ENCODE data around the gene CCL20. TPM values are rescaled to one million over a fixed set of nuclear protein-coding genes. Genes with fewer than 3 reads are reported as not detected.

Gene CCL20
- total and polyA plus RNA-seq, 2 of the 13 experiments (the other 11 are each of a cell fraction or from before 2014, with no cell fraction given) = 223 to 903 TPM

DNA sequence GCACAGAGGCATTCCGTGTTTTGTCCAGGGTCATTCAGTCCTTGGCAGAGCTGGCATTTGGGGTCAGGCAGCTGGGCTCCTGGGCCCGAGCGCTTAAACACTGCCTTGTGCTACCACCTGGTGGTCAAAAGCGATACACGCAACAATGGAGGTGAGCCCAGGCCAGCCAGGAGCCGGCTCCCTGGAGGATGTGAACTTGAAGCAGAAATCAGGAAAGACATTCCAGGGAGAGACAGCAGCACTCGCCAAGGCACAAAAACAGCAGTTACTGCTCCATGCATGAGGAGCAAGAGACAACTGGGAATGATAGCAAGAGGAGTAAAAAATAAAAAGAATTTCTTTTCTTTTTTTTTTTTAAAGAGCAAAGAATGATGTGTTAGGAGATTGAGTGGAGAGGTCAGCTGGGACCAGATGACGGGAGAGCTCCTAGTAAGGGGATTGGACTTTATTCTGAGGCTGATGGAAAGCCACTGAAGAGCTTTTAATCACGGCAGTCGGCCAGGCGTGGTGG, 47.2 kb upstream of the CCL20 start (continued):
- no peak for TF ChIP-seq FOXM1 (CRISPR knock-in tag; IDR thresholded peaks at IDR 0.05)
- no peak for TF ChIP-seq ZEB1 (IDR thresholded peaks at IDR 0.05; ENCODE audit: insufficient replicate concordance, low read depth)
- TF ChIP-seq SYNCRIP (IDR thresholded peaks at IDR 0.05; ENCODE audit: insufficient read depth, low read depth, low read length) = no peak
- TF ChIP-seq, protein P1, sequence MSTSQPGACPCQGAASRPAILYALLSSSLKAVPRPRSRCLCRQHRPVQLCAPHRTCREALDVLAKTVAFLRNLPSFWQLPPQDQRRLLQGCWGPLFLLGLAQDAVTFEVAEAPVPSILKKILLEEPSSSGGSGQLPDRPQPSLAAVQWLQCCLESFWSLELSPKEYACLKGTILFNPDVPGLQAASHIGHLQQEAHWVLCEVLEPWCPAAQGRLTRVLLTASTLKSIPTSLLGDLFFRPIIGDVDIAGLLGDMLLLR (CRISPR knock-in tag; IDR thresholded peaks at IDR 0.05) = no peak
- no peak for TF ChIP-seq ZFP1 (CRISPR knock-in tag; IDR thresholded peaks at IDR 0.05)
- no peak for TF ChIP-seq NFIC (IDR thresholded peaks at IDR 0.05; ENCODE audit: low read length)
- peak; percentile 64; the same call in 1 of the 2 replicates for TF ChIP-seq MIER3 (CRISPR knock-in tag; IDR thresholded peaks at IDR 0.05; ENCODE audit: borderline replicate concordance)
- TF ChIP-seq FIP1L1 (IDR thresholded peaks at IDR 0.05; ENCODE audit: borderline replicate concordance, insufficient read depth, low read depth, low read length) = no peak
- TF ChIP-seq ZNF547 (CRISPR knock-in tag; IDR thresholded peaks at IDR 0.05) = no peak
- TF ChIP-seq SIN3B (IDR thresholded peaks at IDR 0.05; ENCODE audit: low read length) = no peak
- peak; percentile 46; the same call in 1 of the 2 replicates for TF ChIP-seq KAT8 (CRISPR knock-in tag; IDR thresholded peaks at IDR 0.05)
- TF ChIP-seq ZNF317 (CRISPR knock-in tag; IDR thresholded peaks at IDR 0.05) = 0 out of 2 replicates have a peak, but pooled peaks have one; percentile 14
- TF ChIP-seq MTA3 (CRISPR knock-in tag; IDR thresholded peaks at IDR 0.05) = no peak
- TF ChIP-seq TOE1 (CRISPR knock-in tag; IDR thresholded peaks at IDR 0.05) = no peak
- no peak for TF ChIP-seq ZSCAN20 (CRISPR knock-in tag; IDR thresholded peaks at IDR 0.05; ENCODE audit: borderline replicate concordance)
- TF ChIP-seq, protein P2, sequence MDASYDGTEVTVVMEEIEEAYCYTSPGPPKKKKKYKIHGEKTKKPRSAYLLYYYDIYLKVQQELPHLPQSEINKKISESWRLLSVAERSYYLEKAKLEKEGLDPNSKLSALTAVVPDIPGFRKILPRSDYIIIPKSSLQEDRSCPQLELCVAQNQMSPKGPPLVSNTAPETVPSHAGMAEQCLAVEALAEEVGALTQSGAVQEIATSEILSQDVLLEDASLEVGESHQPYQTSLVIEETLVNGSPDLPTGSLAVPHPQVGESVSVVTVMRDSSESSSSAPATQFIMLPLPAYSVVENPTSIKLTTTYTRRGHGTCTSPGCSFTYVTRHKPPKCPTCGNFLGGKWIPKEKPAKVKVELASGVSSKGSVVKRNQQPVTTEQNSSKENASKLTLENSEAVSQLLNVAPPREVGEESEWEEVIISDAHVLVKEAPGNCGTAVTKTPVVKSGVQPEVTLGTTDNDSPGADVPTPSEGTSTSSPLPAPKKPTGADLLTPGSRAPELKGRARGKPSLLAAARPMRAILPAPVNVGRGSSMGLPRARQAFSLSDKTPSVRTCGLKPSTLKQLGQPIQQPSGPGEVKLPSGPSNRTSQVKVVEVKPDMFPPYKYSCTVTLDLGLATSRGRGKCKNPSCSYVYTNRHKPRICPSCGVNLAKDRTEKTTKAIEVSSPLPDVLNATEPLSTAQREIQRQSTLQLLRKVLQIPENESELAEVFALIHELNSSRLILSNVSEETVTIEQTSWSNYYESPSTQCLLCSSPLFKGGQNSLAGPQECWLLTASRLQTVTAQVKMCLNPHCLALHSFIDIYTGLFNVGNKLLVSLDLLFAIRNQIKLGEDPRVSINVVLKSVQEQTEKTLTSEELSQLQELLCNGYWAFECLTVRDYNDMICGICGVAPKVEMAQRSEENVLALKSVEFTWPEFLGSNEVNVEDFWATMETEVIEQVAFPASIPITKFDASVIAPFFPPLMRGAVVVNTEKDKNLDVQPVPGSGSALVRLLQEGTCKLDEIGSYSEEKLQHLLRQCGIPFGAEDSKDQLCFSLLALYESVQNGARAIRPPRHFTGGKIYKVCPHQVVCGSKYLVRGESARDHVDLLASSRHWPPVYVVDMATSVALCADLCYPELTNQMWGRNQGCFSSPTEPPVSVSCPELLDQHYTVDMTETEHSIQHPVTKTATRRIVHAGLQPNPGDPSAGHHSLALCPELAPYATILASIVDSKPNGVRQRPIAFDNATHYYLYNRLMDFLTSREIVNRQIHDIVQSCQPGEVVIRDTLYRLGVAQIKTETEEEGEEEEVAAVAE (CRISPR knock-in tag; IDR thresholded peaks at IDR 0.05; ENCODE audit: borderline replicate concordance) = peak; percentile 34; the same call in 1 of the 2 replicates
- no peak for TF ChIP-seq MAFG (CRISPR knock-in tag; IDR thresholded peaks at IDR 0.05)
- peak; percentile 7 for TF ChIP-seq ASH2L (IDR thresholded peaks at IDR 0.05; ENCODE audit: insufficient read length, low read depth, low read length)
- TF ChIP-seq SIN3A (IDR thresholded peaks at IDR 0.05; ENCODE audit: borderline replicate concordance, low read depth, low read length) = no peak
- TF ChIP-seq ZNF432 (CRISPR knock-in tag; IDR thresholded peaks at IDR 0.05; ENCODE audit: borderline replicate concordance) = no peak
- TF ChIP-seq JDP2 (CRISPR knock-in tag; IDR thresholded peaks at IDR 0.05; ENCODE audit: borderline replicate concordance) = no peak
- no peak for TF ChIP-seq ARNTL (CRISPR knock-in tag; IDR thresholded peaks at IDR 0.05)
- TF ChIP-seq REXO4 (CRISPR knock-in tag; IDR thresholded peaks at IDR 0.05; ENCODE audit: borderline replicate concordance) = no peak
- TF ChIP-seq, protein P3, sequence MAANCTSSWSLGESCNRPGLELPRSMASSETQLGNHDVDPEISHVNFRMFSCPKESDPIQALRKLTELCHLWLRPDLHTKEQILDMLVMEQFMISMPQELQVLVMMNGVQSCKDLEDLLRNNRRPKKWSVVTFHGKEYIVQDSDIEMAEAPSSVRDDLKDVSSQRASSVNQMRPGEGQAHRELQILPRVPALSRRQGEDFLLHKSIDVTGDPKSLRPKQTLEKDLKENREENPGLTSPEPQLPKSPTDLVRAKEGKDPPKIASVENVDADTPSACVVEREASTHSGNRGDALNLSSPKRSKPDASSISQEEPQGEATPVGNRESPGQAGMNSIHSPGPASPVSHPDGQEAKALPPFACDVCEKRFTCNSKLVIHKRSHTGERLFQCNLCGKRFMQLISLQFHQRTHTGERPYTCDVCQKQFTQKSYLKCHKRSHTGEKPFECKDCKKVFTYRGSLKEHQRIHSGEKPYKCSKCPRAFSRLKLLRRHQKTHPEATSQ (CRISPR knock-in tag; IDR thresholded peaks at IDR 0.05; ENCODE audit: borderline replicate concordance) = peak; percentile 42; the same call in 1 of the 2 replicates
- peak; percentile 48; the same call in 1 of the 2 replicates for TF ChIP-seq RARA (CRISPR knock-in tag; IDR thresholded peaks at IDR 0.05)
- no peak for TF ChIP-seq ZNF225 (CRISPR knock-in tag; IDR thresholded peaks at IDR 0.05)
